Measurements from ENCODE around the gene THSD1.
A peak's percentile ranks its signal among the peaks of the same experiment; 100 is the strongest.

THSD1 gene

GRCh38 chr13:52450793-52451116, 44.8 kb upstream of the THSD1 start:
- peak overlapping the region; percentile 38 for H3K4me3 ChIP-seq (ENCODE audit: low read length)
- TF ChIP-seq, protein P1, sequence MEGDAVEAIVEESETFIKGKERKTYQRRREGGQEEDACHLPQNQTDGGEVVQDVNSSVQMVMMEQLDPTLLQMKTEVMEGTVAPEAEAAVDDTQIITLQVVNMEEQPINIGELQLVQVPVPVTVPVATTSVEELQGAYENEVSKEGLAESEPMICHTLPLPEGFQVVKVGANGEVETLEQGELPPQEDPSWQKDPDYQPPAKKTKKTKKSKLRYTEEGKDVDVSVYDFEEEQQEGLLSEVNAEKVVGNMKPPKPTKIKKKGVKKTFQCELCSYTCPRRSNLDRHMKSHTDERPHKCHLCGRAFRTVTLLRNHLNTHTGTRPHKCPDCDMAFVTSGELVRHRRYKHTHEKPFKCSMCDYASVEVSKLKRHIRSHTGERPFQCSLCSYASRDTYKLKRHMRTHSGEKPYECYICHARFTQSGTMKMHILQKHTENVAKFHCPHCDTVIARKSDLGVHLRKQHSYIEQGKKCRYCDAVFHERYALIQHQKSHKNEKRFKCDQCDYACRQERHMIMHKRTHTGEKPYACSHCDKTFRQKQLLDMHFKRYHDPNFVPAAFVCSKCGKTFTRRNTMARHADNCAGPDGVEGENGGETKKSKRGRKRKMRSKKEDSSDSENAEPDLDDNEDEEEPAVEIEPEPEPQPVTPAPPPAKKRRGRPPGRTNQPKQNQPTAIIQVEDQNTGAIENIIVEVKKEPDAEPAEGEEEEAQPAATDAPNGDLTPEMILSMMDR (conservative IDR thresholded peaks at IDR 0.05; ENCODE audit: low read depth, low read length) = no peak
- no peak for DNase-seq (ENCODE audit: low read depth)

DNA sequence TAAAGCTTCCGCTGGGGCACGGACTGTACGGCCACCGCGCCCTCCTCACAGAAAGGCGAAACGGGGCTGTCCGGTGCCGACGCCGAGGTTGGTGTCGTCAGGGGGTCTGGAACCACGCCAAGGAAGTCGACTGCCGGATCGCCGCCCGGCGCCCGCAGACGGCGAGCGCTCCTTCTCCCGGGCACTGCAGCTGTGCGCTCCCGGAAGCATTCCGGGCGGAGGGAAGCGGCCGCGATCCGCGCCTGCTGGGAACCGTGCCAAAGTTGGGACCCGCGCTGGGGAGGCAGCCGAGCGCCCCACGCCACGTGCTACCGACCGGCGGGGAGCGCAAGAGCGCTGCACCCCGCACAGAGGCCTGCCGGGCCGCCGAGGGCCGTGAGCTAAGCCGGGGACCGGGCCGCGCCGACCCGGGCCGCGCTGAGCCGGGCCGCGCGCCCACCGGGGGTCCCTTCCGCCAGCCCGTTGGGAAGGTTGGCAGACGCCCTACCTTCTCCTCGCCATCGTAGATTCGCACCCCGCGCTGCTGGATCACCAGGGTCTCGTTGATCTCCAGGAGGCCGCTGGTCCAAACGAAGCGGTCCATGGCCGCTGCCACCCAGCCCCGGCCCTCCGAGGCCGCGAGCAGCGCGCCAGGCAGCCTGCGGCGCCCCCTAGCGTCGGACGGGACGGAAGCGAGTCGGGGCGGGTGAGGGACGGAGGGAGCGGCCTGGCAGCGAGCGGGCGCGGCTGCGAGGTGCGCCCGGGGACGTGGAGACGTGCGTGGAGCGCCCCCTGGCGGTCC, 44.2 kb upstream of the THSD1 start, which contains the start of gene VPS36:
Gene VPS36 (minus strand): TSS at position 623 of the 781 bp plus-strand sequence. CDS start 40 bp downstream, at position 583.
- TF ChIP-seq, protein P1 (conservative IDR thresholded peaks at IDR 0.05; ENCODE audit: low read depth, low read length) = peak; percentile 81
- peak within 1 kb of the TSS; percentile 60 for H3K4me3 ChIP-seq (ENCODE audit: low read length)
- DNase-seq (ENCODE audit: low read depth) = peak; percentile 63

DNA sequence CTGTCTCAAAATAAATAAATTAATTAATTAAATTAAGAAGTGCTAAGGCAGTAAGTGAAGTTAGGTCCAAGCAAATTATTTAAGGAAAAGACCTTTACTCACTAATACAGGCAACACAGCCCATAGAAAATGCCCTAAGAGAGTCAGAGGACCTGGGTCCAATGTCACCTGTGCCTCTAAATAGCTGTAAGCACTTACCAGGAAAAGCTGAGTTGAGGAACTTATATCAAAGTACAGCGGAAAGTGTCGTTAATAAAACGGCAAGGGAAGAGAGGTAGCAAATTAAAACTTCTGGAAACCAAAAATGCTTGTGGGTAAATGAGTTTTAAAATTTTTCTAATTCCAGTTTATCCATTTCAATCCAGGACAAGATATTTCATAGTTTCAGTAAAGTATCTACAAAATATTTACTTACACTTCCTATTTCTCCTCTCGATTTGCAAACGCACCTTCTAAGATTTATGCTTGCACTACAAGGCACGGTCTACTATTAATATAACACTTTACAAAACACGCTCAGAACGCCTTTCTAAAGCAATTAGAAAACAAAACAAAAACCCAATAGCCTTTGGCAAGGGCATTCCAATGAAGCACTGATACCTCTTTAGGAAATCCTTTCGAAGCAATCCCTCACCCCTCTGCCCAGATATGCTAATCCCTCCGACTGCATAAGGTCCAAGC, 43.5 kb upstream of the THSD1 start:
- H3K4me3 ChIP-seq (ENCODE audit: low read length) = peak overlapping the region; percentile 60
- DNase-seq (ENCODE audit: low read depth) = no peak
- TF ChIP-seq, protein P1 (conservative IDR thresholded peaks at IDR 0.05; ENCODE audit: low read depth, low read length) = no peak

DNA sequence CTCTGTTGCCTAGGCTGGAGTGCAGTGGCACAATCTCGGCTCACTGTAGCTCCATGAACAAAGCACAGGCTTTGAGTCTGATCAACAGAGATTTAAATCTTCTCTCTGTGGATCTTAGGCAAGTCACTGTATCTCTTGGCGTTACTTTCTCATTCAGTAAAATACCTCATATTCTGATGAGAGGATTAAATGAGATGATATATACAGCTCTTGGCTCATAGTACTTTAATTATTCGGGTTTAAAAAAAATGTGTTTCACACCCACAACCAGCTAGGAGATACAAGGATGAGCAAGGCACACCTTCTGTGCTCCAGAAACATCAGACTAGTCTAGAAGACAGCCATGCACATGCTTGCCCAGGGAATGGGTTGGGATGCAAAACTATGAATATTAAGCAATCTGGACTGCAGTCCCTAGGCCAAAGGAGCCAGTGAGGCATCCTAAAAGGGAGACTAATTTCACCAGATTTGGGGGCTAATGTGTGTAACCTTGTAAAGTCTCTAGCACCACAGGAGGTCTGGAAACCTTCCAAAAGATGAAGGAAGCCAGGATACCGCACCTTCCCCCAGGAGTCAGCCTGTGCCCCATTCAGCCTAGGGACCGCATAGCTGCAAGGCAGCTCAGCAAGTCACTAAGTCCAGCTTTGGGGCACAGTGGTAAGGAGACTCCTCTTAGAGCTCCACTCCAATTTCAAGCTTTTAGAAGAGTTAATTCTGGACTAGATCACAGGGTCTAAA, 42.0 kb upstream of the THSD1 start:
- no peak overlapping the region for H3K4me3 ChIP-seq (ENCODE audit: low read length)
- TF ChIP-seq, protein P1 (conservative IDR thresholded peaks at IDR 0.05; ENCODE audit: low read depth, low read length) = no peak
- no peak for DNase-seq (ENCODE audit: low read depth)

DNA sequence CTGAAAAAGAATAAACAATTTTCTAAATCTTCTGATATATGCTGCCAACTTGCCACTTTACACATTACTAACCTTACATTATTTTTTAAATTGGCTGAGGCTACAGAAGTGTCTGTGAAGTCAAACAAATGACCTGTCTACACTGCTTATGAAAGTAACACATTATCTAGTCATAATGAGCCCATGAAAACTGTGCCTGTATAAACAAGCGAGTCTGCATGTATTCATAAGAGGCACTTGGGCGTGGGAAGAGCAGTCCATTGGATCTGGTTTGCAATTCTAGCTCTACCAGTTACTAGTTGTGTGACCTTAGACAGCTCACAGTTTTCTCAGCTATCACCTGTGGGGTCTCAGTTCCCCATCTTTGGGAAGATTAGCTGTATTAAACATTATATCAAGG, 41.4 kb upstream of the THSD1 start:
- no peak overlapping the region for H3K4me3 ChIP-seq (ENCODE audit: low read length)
- TF ChIP-seq, protein P1 (conservative IDR thresholded peaks at IDR 0.05; ENCODE audit: low read depth, low read length) = no peak
- DNase-seq (ENCODE audit: low read depth) = no peak

DNA sequence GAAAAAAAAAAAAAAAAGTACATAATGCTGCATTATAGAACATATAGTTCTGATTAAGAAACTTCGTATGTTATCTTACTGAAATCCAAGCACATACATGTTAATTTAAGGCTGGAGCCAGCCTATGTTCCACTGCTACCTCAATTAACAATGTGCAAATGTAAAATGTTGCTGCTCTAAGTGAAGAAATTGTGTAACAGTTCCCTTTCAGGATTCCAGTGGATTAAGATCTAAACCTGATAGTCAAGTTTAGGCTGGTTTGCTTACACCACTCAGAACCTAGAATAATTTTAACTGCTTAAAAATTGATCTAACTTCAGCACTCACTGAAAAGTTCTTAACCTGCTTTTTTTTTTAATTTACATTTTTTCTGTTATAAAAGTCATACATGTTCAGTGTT, 40.3 kb upstream of the THSD1 start:
- TF ChIP-seq, protein P1 (conservative IDR thresholded peaks at IDR 0.05; ENCODE audit: low read depth, low read length) = no peak
- H3K4me3 ChIP-seq (ENCODE audit: low read length) = no peak overlapping the region
- DNase-seq (ENCODE audit: low read depth) = no peak
